Ishikawa (cell line): Measurements from ENCODE around the gene PTPRM.

ENCODE experiments used
- CEBPB ChIP-seq: IDR thresholded peaks from 2 replicates; pipeline ENCODE4 v1.6.1; 2012
- CREB1 ChIP-seq: IDR thresholded peaks from 2 replicates; pipeline ENCODE4 v1.6.1; 2012; ENCODE audit warnings: low read depth
- EGR1 ChIP-seq: IDR thresholded peaks from 2 replicates; pipeline ENCODE4 v1.6.1; 2012
- EP300 ChIP-seq: IDR thresholded peaks from 2 replicates; pipeline ENCODE4 v1.6.1; 2012; ENCODE audit warnings: borderline replicate concordance
- FOXM1 ChIP-seq: IDR thresholded peaks from 2 replicates; pipeline ENCODE4 v1.6.1; 2012; ENCODE audit warnings: low read depth, borderline replicate concordance
- MAX ChIP-seq: IDR thresholded peaks from 2 replicates; pipeline ENCODE4 v1.6.1; 2012
- NFIC ChIP-seq: IDR thresholded peaks from 2 replicates; pipeline ENCODE4 v1.6.1; 2012
- RAD21 ChIP-seq: IDR thresholded peaks from 2 replicates; pipeline ENCODE4 v1.6.1; 2012; ENCODE audit warnings: low read depth
- REST ChIP-seq: IDR thresholded peaks from 2 replicates; pipeline ENCODE4 v1.6.1; 2012; ENCODE audit warnings: low read depth, mild to moderate bottlenecking
- TAF1 ChIP-seq: IDR thresholded peaks from 2 replicates; pipeline ENCODE4 v1.6.1; 2012; ENCODE audit warnings: low read depth, mild to moderate bottlenecking
- TCF12 ChIP-seq: IDR thresholded peaks from 2 replicates; pipeline ENCODE4 v1.6.1; 2012; ENCODE audit warnings: low read depth
- TEAD4 ChIP-seq: IDR thresholded peaks from 2 replicates; pipeline ENCODE4 v1.6.1; 2012
- USF1 ChIP-seq: IDR thresholded peaks from 2 replicates; pipeline ENCODE4 v1.6.1; 2012
- YY1 ChIP-seq: IDR thresholded peaks from 2 replicates; pipeline ENCODE4 v1.6.1; 2012; ENCODE audit warnings: low read depth
- ZBTB7A ChIP-seq: IDR thresholded peaks from 2 replicates; pipeline ENCODE4 v1.6.1; 2012; ENCODE audit warnings: low read depth

PTPRM gene

GRCh38 chr18:7603259-7604000 is 36.3 kb downstream of the PTPRM start:
- TF ChIP-seq TAF1 (no peak), FOXM1 (no peak), MAX (no peak), TEAD4 (no peak), TCF12 (no peak), CREB1 (no peak), NFIC (no peak), YY1 (no peak), USF1 (no peak), REST (no peak), RAD21 (no peak), CEBPB (no peak), ZBTB7A (no peak), EP300 (no peak), EGR1 (no peak)

GRCh38 chr18:7604361-7604760 is 37.2 kb downstream of the PTPRM start:
- no peak for TF ChIP-seq ZBTB7A
- TF ChIP-seq FOXM1 = no peak
- TF ChIP-seq USF1 = no peak
- no peak for TF ChIP-seq NFIC
- no peak for TF ChIP-seq RAD21
- no peak for TF ChIP-seq EGR1
- no peak for TF ChIP-seq EP300
- no peak for TF ChIP-seq REST
- no peak for TF ChIP-seq TEAD4
- no peak for TF ChIP-seq CEBPB
- no peak for TF ChIP-seq MAX
- TF ChIP-seq TCF12 = no peak
- TF ChIP-seq TAF1 = no peak
- TF ChIP-seq CREB1 = no peak
- no peak for TF ChIP-seq YY1

GRCh38 chr18:7605705-7606104 is 38.6 kb downstream of the PTPRM start:
- no peak for TF ChIP-seq EP300
- no peak for TF ChIP-seq FOXM1
- TF ChIP-seq ZBTB7A = no peak
- TF ChIP-seq TEAD4 = no peak
- no peak for TF ChIP-seq MAX
- TF ChIP-seq CEBPB = no peak
- TF ChIP-seq USF1 = no peak

GRCh38 chr18:7607540-7608173 is 40.5 kb downstream of the PTPRM start:
- no peak for TF ChIP-seq RAD21
- no peak for TF ChIP-seq REST
- TF ChIP-seq FOXM1 = no peak
